Measurements from ENCODE around the gene CPEB2. TPM values are rescaled to one million over a fixed set of nuclear protein-coding genes. Genes with fewer than 3 reads are reported as not detected.

The CPEB2 gene
- total and polyA plus RNA-seq, 9 of the 15 experiments (the other 6 are each of a cell fraction or from before 2014, with no cell fraction given), result 0.39 to 3.0 (median 1.4) TPM

GRCh38 chr4:15001869-15002658, at the start of gene CPEB2 (continued):
- TF ChIP-seq FIP1L1 (IDR thresholded peaks at IDR 0.05; ENCODE audit: low read depth, low read length, poor library complexity, severe bottlenecking) (peak; percentile 70), RBM14 (IDR thresholded peaks at IDR 0.05; ENCODE audit: borderline replicate concordance, insufficient read depth, low read depth, low read length) (no peak), BDP1 (IDR thresholded peaks at IDR 0.05; ENCODE audit: insufficient read depth, insufficient read length) (no peak), SMARCE1 (IDR thresholded peaks at IDR 0.05) (no peak), ZBTB7A (IDR thresholded peaks at IDR 0.05; ENCODE audit: borderline replicate concordance, control insufficient read depth, low read depth, low read length) (peak; percentile 88), ZNF668 (CRISPR knock-in tag; IDR thresholded peaks at IDR 0.05) (no peak), KLF10 (CRISPR knock-in tag; IDR thresholded peaks at IDR 0.05) (no peak), RNF219 (CRISPR knock-in tag; IDR thresholded peaks at IDR 0.05) (no peak), E2F8 (IDR thresholded peaks at IDR 0.05; ENCODE audit: low read depth, partially characterized antibody) (peak; percentile 80), RBFOX2 (IDR thresholded peaks at IDR 0.05; ENCODE audit: low read depth, low read length) (peak; percentile 90), MAZ (CRISPR knock-in tag; conservative IDR thresholded peaks at IDR 0.05 in 1 of 2, IDR thresholded peaks at IDR 0.05 in 1 of 2) (peak; percentile 67 to 83; a peak in 3 of 4 replicates), PHB (CRISPR knock-in tag; IDR thresholded peaks at IDR 0.05) (peak; percentile 78; the same call in 1 of the 2 replicates), GABPB1 (CRISPR knock-in tag; IDR thresholded peaks at IDR 0.05) (peak; percentile 55), POLR3A (IDR thresholded peaks at IDR 0.05; ENCODE audit: borderline replicate concordance, extremely low read depth, insufficient read depth, insufficient read length) (no peak), ERF (CRISPR knock-in tag; IDR thresholded peaks at IDR 0.05) (0 out of 2 replicates have a peak, but pooled peaks have one; percentile 20), XRCC4 (IDR thresholded peaks at IDR 0.05; ENCODE audit: extremely low read depth, insufficient read depth, insufficient read length) (no peak), SIRT6 (IDR thresholded peaks at IDR 0.05; ENCODE audit: low read depth, low read length) (no peak)
- TF ChIP-seq, protein P1, sequence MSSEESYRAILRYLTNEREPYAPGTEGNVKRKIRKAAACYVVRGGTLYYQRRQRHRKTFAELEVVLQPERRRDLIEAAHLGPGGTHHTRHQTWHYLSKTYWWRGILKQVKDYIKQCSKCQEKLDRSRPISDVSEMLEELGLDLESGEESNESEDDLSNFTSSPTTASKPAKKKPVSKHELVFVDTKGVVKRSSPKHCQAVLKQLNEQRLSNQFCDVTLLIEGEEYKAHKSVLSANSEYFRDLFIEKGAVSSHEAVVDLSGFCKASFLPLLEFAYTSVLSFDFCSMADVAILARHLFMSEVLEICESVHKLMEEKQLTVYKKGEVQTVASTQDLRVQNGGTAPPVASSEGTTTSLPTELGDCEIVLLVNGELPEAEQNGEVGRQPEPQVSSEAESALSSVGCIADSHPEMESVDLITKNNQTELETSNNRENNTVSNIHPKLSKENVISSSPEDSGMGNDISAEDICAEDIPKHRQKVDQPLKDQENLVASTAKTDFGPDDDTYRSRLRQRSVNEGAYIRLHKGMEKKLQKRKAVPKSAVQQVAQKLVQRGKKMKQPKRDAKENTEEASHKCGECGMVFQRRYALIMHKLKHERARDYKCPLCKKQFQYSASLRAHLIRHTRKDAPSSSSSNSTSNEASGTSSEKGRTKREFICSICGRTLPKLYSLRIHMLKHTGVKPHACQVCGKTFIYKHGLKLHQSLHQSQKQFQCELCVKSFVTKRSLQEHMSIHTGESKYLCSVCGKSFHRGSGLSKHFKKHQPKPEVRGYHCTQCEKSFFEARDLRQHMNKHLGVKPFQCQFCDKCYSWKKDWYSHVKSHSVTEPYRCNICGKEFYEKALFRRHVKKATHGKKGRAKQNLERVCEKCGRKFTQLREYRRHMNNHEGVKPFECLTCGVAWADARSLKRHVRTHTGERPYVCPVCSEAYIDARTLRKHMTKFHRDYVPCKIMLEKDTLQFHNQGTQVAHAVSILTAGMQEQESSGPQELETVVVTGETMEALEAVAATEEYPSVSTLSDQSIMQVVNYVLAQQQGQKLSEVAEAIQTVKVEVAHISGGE (CRISPR knock-in tag; IDR thresholded peaks at IDR 0.05), result peak in 2 of 3 experiments; percentile 15 to 89; a peak in 3 of 6 replicates
